Astrocyte (in vitro differentiated cells and primary cell): ENCODE data around the gene BIRC6.

Experiments
- CTCF ChIP-seq: IDR thresholded peaks from 2 replicates; pipeline ENCODE4 v1.5.1; 2011; ENCODE audit warnings: low read depth, mild to moderate bottlenecking, inconsistent platforms, low read length, moderate library complexity; ENCODE audit not compliant: insufficient read depth
- EZH2 ChIP-seq: IDR thresholded peaks from 2 replicates; pipeline ENCODE4 v1.6.1; 2012; ENCODE audit warnings: mild to moderate bottlenecking, low read length, inconsistent platforms; ENCODE audit not compliant: insufficient read depth

GRCh38 chr2:32627814-32628579 is 271.2 kb downstream of the BIRC6 start, which contains the start of gene TTC27:
- no peak for TF ChIP-seq CTCF
- TF ChIP-seq EZH2, result no peak
